GM23338 (cell line): Measurements from ENCODE around the gene RNF166. TPM values are rescaled to one million over a fixed set of nuclear protein-coding genes. Genes with fewer than 3 reads are reported as not detected.

Experiments used
- ATAC-seq: fragments of 200-7000 bp; cut with Tn5 transposase; 3 replicates; pipeline ENCODE4 v1.9.1; 2020
- DNase-seq: peaks from one replicate; pipeline ENCODE4 v3.0.0-alpha.2; 2015; ENCODE audit warnings: low spot score
- H2AFZ ChIP-seq: fragments of 200-600 bp; sonication (generic); 2 replicates; pipeline ENCODE4 v1.8.0; 2016; ENCODE audit warnings: antibody characterized with exemption, mild to moderate bottlenecking, moderate library complexity
- H3F3A ChIP-seq: fragments of 200-600 bp; sonication (generic); replicated peaks from 2 replicates; pipeline ENCODE4 v1.8.0; 2017; ENCODE audit warnings: antibody characterized with exemption, mixed run types, low read depth
- H3K27ac ChIP-seq: fragments of 200-600 bp; sonication (generic); 2 replicates; pipeline ENCODE4 v1.6.1; 2016; ENCODE audit warnings: low read depth
- H3K27me3 ChIP-seq: fragments of 200-600 bp; sonication (generic); 2 replicates; pipeline ENCODE4 v1.8.0; 2016; ENCODE audit warnings: mild to moderate bottlenecking, mixed run types, moderate library complexity; ENCODE audit not compliant: insufficient read depth
- H3K36me3 ChIP-seq: fragments of 200-600 bp; sonication (generic); 2 replicates; pipeline ENCODE4 v1.8.0; 2016; ENCODE audit warnings: mild to moderate bottlenecking; ENCODE audit not compliant: insufficient read depth
- H3K4me1 ChIP-seq: fragments of 200-600 bp; sonication (generic); 2 replicates; pipeline ENCODE4 v1.8.0; 2016; ENCODE audit warnings: mild to moderate bottlenecking, moderate library complexity; ENCODE audit not compliant: insufficient read depth
- H3K4me2 ChIP-seq: fragments of 200-600 bp; sonication (generic); 2 replicates; pipeline ENCODE4 v1.7.1; 2017; ENCODE audit warnings: mixed run types
- H3K4me3 ChIP-seq: fragments of 200-600 bp; sonication (generic); 2 replicates; pipeline ENCODE4 v1.6.1; 2016; ENCODE audit warnings: mixed run types
- H3K79me2 ChIP-seq: fragments of 200-600 bp; sonication (generic); replicated peaks from 2 replicates; pipeline ENCODE4 v1.8.0; 2017; ENCODE audit warnings: mild to moderate bottlenecking; ENCODE audit not compliant: insufficient read depth
- H3K9me2 ChIP-seq: fragments of 200-600 bp; sonication (generic); 2 replicates; pipeline ENCODE4 v1.8.0; 2017; ENCODE audit not compliant: insufficient read depth
- H4K20me1 ChIP-seq: fragments of 200-600 bp; sonication (generic); replicated peaks from 2 replicates; pipeline ENCODE4 v1.8.0; 2017; ENCODE audit warnings: mild to moderate bottlenecking; ENCODE audit not compliant: insufficient read depth
- H3K27ac Mint-ChIP-seq: 2 replicates; pipeline ENCODE4 v1.8.0; 2020; ENCODE audit warnings: inconsistent platforms, mild to moderate bottlenecking, moderate library complexity, mixed read lengths
- H3K27me3 Mint-ChIP-seq: 3 replicates; pipeline ENCODE4 v1.8.0; 2022; ENCODE audit warnings: low read depth, mild to moderate bottlenecking, moderate library complexity, mixed read lengths, inconsistent platforms; ENCODE audit not compliant: insufficient read depth, poor library complexity
- H3K36me3 Mint-ChIP-seq: 3 replicates; pipeline ENCODE4 v1.8.0; 2021; ENCODE audit warnings: low read depth, mild to moderate bottlenecking, inconsistent platforms, moderate library complexity, mixed read lengths
- H3K4me1 Mint-ChIP-seq: 3 replicates; pipeline ENCODE4 v1.8.0; 2020; ENCODE audit warnings: mild to moderate bottlenecking, inconsistent platforms, mixed read lengths
- H3K4me3 Mint-ChIP-seq: 3 replicates; pipeline ENCODE4 v1.8.0; 2021; ENCODE audit warnings: moderate library complexity, mild to moderate bottlenecking, inconsistent platforms, mixed read lengths
- H3K9me3 Mint-ChIP-seq: 3 replicates; pipeline ENCODE4 v1.8.0; 2020; ENCODE audit warnings: moderate library complexity, mild to moderate bottlenecking, inconsistent platforms, mixed read lengths
- CREB1 ChIP-seq: fragments of 250-450 bp; sonication (Bioruptor Pico); IDR thresholded peaks from 2 replicates; pipeline ENCODE4 v1.5.0; 2020; ENCODE audit warnings: low read depth, mild to moderate bottlenecking, moderate library complexity
- ETS1 ChIP-seq: IDR thresholded peaks from 2 replicates; pipeline ENCODE4 v1.6.1; 2016; ENCODE audit warnings: antibody characterized with exemption
- EZH2 ChIP-seq: fragments of 200-600 bp; sonication (generic); IDR thresholded peaks from one replicate; pipeline ENCODE4 v1.8.0; 2017; ENCODE audit warnings: antibody characterized with exemption, mild to moderate bottlenecking, low read depth; ENCODE audit not compliant: unreplicated experiment
- EZH2phosphoT487 ChIP-seq: fragments of 200-600 bp; sonication (generic); IDR thresholded peaks from one replicate; pipeline ENCODE4 v1.8.1; 2018; ENCODE audit warnings: antibody characterized with exemption; ENCODE audit not compliant: unreplicated experiment
- JUNB ChIP-seq: IDR thresholded peaks from one replicate; pipeline ENCODE4 v1.6.1; 2016; ENCODE audit warnings: antibody characterized with exemption; ENCODE audit not compliant: unreplicated experiment
- NANOG ChIP-seq: IDR thresholded peaks from 2 replicates; pipeline ENCODE4 v1.6.1; 2016; ENCODE audit warnings: antibody characterized with exemption, borderline replicate concordance
- POLR2AphosphoS5 ChIP-seq: IDR thresholded peaks from 2 replicates; pipeline ENCODE4 v1.6.1; 2016; ENCODE audit warnings: antibody characterized with exemption, low read depth
- REST ChIP-seq: IDR thresholded peaks from one replicate; pipeline ENCODE4 v1.6.1; 2018; ENCODE audit warnings: antibody characterized with exemption; ENCODE audit not compliant: unreplicated experiment
- STAT1 ChIP-seq: IDR thresholded peaks from one replicate; pipeline ENCODE4 v1.6.1; 2016; ENCODE audit warnings: antibody characterized with exemption; ENCODE audit not compliant: unreplicated experiment
- ZNF114 ChIP-seq: fragments of 250-450 bp; sonication (Bioruptor Pico); IDR thresholded peaks from 2 replicates; pipeline ENCODE4 v1.5.0; 2020; ENCODE audit warnings: mild to moderate bottlenecking, moderate library complexity
- ZNF331 ChIP-seq: fragments of 250-450 bp; sonication (Bioruptor Pico); IDR thresholded peaks from 2 replicates; pipeline ENCODE4 v1.5.0; 2020; ENCODE audit warnings: low read depth, mild to moderate bottlenecking, moderate library complexity
- polyA plus RNA-seq: library from polyadenylated mRNA; unstranded; fragments of >200 nt; fragmentation: Nextera tagmentation; extraction: Ambion mirVana; gene quantifications from 2 replicates; pipeline ENCODE4 v1.2.1, GENCODE V29; 2016
- total RNA-seq: library from RNA; depleted of rRNA; stranded (reverse); fragments of >200 nt; shearing (Covaris generic); gene quantifications from 2 replicates; pipeline ENCODE4 v1.2.3, GENCODE V29; 2014
- TF ChIP-seq, protein P1 (sequence below), 2 experiments: fragments of 200-600 bp in 1 of 2; sonication (generic) in 1 of 2; conservative IDR thresholded peaks; 2 replicates each; pipeline versions ENCODE4 v1.5.1 to v1.6.1; 2016 to 2017; ENCODE audit warnings: antibody characterized with exemption in 2 of 2, low read depth in 2 of 2, mild to moderate bottlenecking in 2 of 2, moderate library complexity in 1 of 2

RNF166 gene
- total and polyA plus RNA-seq, 2 experiments from 2014 or later: 24.9 to 43.4 TPM

DNA sequence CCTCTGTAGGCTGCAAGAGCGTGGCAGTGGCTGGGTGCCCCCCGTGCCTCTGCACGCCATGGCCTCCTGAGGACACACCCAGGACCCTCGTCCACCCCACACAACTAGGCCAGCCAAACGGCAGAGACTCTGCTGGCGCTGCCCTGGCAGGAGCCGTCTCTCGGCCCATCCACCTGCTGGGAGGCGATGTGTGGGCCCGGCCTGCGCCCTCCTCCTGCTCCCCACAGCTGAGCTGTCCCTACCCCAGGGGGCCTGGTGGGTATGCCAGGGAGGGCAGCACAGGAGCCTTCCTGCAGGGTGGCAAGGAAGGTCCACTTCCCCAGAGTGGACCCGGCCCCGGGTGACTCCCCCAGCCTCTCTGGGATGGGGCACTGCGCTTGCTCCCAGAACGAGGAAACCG, 7.0 kb downstream of the RNF166 start:
- no peak overlapping the region for H3K27ac ChIP-seq
- H3K4me2 ChIP-seq: no peak overlapping the region
- Mint-ChIP-seq H3K4me3 (no peak overlapping the region), H3K27ac (no peak overlapping the region), H3K4me1 (peaks cover 4% of the 10 kb centered on the region), H3K36me3 (no peaks in the 10 kb centered on the region; the same call in 2 of the 3 replicates), H3K27me3 (peaks cover 2% of the 10 kb centered on the region), H3K9me3 (no peaks in the 10 kb centered on the region)
- no peak overlapping the region for H3K4me3 ChIP-seq
- no peaks in the 10 kb centered on the region for H3K4me1 ChIP-seq
- 0 out of 2 replicates have a peak, but pooled peaks cover 1% of the 10 kb centered on the region for H4K20me1 ChIP-seq
- ATAC-seq (no peak), DNase-seq (no peak)
- no peaks in the 10 kb centered on the region for H3F3A ChIP-seq
- no peaks in the 10 kb centered on the region for H3K27me3 ChIP-seq
- H2AFZ ChIP-seq: no peak overlapping the region
- TF ChIP-seq STAT1: no peak
- TF ChIP-seq, protein P1, sequence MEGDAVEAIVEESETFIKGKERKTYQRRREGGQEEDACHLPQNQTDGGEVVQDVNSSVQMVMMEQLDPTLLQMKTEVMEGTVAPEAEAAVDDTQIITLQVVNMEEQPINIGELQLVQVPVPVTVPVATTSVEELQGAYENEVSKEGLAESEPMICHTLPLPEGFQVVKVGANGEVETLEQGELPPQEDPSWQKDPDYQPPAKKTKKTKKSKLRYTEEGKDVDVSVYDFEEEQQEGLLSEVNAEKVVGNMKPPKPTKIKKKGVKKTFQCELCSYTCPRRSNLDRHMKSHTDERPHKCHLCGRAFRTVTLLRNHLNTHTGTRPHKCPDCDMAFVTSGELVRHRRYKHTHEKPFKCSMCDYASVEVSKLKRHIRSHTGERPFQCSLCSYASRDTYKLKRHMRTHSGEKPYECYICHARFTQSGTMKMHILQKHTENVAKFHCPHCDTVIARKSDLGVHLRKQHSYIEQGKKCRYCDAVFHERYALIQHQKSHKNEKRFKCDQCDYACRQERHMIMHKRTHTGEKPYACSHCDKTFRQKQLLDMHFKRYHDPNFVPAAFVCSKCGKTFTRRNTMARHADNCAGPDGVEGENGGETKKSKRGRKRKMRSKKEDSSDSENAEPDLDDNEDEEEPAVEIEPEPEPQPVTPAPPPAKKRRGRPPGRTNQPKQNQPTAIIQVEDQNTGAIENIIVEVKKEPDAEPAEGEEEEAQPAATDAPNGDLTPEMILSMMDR (conservative IDR thresholded peaks at IDR 0.05; ENCODE audit: low read depth in 2 of 2): no peak
- TF ChIP-seq ZNF331 (CRISPR knock-in tag): no peak
- H3K79me2 ChIP-seq: peaks cover 7% of the 10 kb centered on the region; the same call in 1 of the 2 replicates
- no peaks in the 10 kb centered on the region for H3K36me3 ChIP-seq
- H3K9me2 ChIP-seq: no peaks in the 10 kb centered on the region

DNA sequence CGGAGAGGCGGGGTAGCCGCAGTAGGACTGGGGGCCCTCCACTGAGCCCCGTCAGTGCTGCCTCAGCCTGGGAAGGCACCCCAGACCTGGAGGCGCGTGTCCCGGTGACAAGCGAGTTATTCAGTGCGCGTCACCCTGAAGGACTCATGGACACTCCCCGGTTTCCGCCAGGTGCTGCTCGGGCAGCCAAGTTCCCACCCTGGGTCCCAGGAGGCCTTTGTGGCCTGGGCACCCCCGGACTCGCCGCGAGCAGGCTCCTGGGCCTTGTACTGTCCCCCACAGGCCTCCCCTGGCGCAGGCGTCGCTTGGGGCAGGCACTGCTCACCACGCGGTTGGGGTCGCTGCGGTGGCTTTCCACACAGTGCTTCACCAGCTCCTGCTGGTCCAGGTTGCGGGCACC, 7.6 kb downstream of the RNF166 start:
- Histone ChIP-seq H3K27ac (no peak overlapping the region), H3K4me1 (no peaks in the 10 kb centered on the region), H3K36me3 (no peaks in the 10 kb centered on the region), H3K79me2 (peaks cover 2% of the 10 kb centered on the region; the same call in 1 of the 2 replicates), H3K4me2 (no peak overlapping the region), H3F3A (no peaks in the 10 kb centered on the region), H4K20me1 (no peaks in the 10 kb centered on the region), H2AFZ (no peak overlapping the region), H3K9me2 (no peaks in the 10 kb centered on the region), H3K4me3 (no peak overlapping the region), H3K27me3 (no peaks in the 10 kb centered on the region)
- no peaks in the 10 kb centered on the region for H3K4me1 Mint-ChIP-seq
- no peaks in the 10 kb centered on the region for H3K9me3 Mint-ChIP-seq
- ATAC-seq (no peak), DNase-seq (no peak)
- no peaks in the 10 kb centered on the region; the same call in 2 of the 3 replicates for H3K36me3 Mint-ChIP-seq
- no peak overlapping the region for H3K4me3 Mint-ChIP-seq
- no peak overlapping the region for H3K27ac Mint-ChIP-seq
- no peaks in the 10 kb centered on the region for H3K27me3 Mint-ChIP-seq
- TF ChIP-seq EZH2: no peak
- no peak for TF ChIP-seq CREB1 (CRISPR knock-in tag)
- TF ChIP-seq ZNF114 (CRISPR knock-in tag): no peak
- no peak for TF ChIP-seq REST
- no peak for TF ChIP-seq NANOG
- TF ChIP-seq EZH2phosphoT487: no peak
- no peak for TF ChIP-seq JUNB
- TF ChIP-seq ETS1: no peak
- TF ChIP-seq, protein P1 (conservative IDR thresholded peaks at IDR 0.05; ENCODE audit: low read depth in 2 of 2): no peak
- TF ChIP-seq POLR2AphosphoS5: no peak
- no peak for TF ChIP-seq ZNF331 (CRISPR knock-in tag)
